Liver (tissue), 3 donors: Measurements from ENCODE around the gene GXYLT2.

Experiments used
- EGR1 ChIP-seq, 2 donors: IDR thresholded peaks; 2 replicates each; pipeline ENCODE4 v1.6.1; 2016 to 2018; ENCODE audit warnings: antibody characterized with exemption in 2 of 2, low read depth in 2 of 2
- GABPA ChIP-seq, 2 donors: IDR thresholded peaks in 1 of 2; conservative IDR thresholded peaks in 1 of 2; 2 replicates each; pipeline ENCODE4 v1.6.1; 2016; ENCODE audit warnings: antibody characterized with exemption in 2 of 2, mild to moderate bottlenecking in 1 of 2, moderate library complexity in 1 of 2
- RAD21 ChIP-seq, 2 donors: IDR thresholded peaks; 2 replicates each; pipeline ENCODE4 v1.6.1; 2016; ENCODE audit warnings: antibody characterized with exemption in 2 of 2, mild to moderate bottlenecking in 2 of 2
- SP1 ChIP-seq: IDR thresholded peaks from 2 replicates; pipeline ENCODE4 v1.6.1; 2018; ENCODE audit warnings: antibody characterized with exemption, mild to moderate bottlenecking
- TAF1 ChIP-seq: conservative IDR thresholded peaks from 2 replicates; pipeline ENCODE4 v1.6.1; 2016; ENCODE audit warnings: antibody characterized with exemption, mild to moderate bottlenecking
- YY1 ChIP-seq: IDR thresholded peaks from 2 replicates; pipeline ENCODE4 v1.6.1; 2016; ENCODE audit warnings: antibody characterized with exemption, mild to moderate bottlenecking
- TF ChIP-seq, protein P1 (sequence below): fragments of 150-350 bp; IDR thresholded peaks from 2 replicates; pipeline ENCODE4 v1.5.1; 2017; ENCODE audit warnings: improper control_type of control experiment, low read depth, low read length; ENCODE audit not compliant: missing input control
- TF ChIP-seq, protein P2 (sequence below): IDR thresholded peaks from 2 replicates; pipeline ENCODE4 v1.6.1; 2016; ENCODE audit warnings: antibody characterized with exemption
- TF ChIP-seq, protein P3 (sequence below): IDR thresholded peaks from 2 replicates; pipeline ENCODE4 v1.6.1; 2016; ENCODE audit warnings: antibody characterized with exemption
- TF ChIP-seq, protein P4 (sequence below): IDR thresholded peaks from 2 replicates; pipeline ENCODE4 v1.6.1; 2016; ENCODE audit warnings: antibody characterized with exemption, mild to moderate bottlenecking
- donor health status: healthy.
- donor health status: healthy.

DNA sequence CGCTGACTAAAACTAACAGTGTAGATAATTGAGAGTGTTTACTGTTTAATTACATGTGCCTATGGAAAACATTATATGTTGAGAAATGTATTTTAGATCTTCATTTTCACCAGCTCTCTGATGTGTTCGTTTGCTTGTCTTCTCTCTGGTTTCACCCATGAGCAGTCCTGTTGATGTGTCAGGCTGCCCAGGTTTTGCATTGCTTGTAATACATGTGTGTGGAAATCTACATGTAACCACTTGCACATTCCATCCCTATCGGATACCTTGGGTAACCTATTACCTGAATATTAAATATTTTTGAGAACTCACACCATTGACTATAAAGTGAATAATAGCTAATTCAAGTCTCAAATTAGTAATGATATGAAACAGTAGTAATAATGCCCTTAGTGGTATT, 121.9 kb downstream of the GXYLT2 start:
- TF ChIP-seq, protein P1, sequence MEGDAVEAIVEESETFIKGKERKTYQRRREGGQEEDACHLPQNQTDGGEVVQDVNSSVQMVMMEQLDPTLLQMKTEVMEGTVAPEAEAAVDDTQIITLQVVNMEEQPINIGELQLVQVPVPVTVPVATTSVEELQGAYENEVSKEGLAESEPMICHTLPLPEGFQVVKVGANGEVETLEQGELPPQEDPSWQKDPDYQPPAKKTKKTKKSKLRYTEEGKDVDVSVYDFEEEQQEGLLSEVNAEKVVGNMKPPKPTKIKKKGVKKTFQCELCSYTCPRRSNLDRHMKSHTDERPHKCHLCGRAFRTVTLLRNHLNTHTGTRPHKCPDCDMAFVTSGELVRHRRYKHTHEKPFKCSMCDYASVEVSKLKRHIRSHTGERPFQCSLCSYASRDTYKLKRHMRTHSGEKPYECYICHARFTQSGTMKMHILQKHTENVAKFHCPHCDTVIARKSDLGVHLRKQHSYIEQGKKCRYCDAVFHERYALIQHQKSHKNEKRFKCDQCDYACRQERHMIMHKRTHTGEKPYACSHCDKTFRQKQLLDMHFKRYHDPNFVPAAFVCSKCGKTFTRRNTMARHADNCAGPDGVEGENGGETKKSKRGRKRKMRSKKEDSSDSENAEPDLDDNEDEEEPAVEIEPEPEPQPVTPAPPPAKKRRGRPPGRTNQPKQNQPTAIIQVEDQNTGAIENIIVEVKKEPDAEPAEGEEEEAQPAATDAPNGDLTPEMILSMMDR = no peak
- TF ChIP-seq, protein P2, sequence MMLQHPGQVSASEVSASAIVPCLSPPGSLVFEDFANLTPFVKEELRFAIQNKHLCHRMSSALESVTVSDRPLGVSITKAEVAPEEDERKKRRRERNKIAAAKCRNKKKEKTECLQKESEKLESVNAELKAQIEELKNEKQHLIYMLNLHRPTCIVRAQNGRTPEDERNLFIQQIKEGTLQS = no peak
- TF ChIP-seq EGR1 (IDR thresholded peaks at IDR 0.05; ENCODE audit: low read depth in 2 of 2) = no peak
- TF ChIP-seq, protein P3, sequence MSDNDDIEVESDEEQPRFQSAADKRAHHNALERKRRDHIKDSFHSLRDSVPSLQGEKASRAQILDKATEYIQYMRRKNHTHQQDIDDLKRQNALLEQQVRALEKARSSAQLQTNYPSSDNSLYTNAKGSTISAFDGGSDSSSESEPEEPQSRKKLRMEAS = no peak
- no peak for TF ChIP-seq GABPA (IDR thresholded peaks at IDR 0.05 in 1 of 2, conservative IDR thresholded peaks at IDR 0.05 in 1 of 2)
- TF ChIP-seq, protein P4, sequence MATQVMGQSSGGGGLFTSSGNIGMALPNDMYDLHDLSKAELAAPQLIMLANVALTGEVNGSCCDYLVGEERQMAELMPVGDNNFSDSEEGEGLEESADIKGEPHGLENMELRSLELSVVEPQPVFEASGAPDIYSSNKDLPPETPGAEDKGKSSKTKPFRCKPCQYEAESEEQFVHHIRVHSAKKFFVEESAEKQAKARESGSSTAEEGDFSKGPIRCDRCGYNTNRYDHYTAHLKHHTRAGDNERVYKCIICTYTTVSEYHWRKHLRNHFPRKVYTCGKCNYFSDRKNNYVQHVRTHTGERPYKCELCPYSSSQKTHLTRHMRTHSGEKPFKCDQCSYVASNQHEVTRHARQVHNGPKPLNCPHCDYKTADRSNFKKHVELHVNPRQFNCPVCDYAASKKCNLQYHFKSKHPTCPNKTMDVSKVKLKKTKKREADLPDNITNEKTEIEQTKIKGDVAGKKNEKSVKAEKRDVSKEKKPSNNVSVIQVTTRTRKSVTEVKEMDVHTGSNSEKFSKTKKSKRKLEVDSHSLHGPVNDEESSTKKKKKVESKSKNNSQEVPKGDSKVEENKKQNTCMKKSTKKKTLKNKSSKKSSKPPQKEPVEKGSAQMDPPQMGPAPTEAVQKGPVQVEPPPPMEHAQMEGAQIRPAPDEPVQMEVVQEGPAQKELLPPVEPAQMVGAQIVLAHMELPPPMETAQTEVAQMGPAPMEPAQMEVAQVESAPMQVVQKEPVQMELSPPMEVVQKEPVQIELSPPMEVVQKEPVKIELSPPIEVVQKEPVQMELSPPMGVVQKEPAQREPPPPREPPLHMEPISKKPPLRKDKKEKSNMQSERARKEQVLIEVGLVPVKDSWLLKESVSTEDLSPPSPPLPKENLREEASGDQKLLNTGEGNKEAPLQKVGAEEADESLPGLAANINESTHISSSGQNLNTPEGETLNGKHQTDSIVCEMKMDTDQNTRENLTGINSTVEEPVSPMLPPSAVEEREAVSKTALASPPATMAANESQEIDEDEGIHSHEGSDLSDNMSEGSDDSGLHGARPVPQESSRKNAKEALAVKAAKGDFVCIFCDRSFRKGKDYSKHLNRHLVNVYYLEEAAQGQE = no peak
- no peak for TF ChIP-seq TAF1
- no peak for TF ChIP-seq RAD21 (IDR thresholded peaks at IDR 0.05)
- no peak for TF ChIP-seq SP1
- TF ChIP-seq YY1 = no peak
